ENCODE results near the gene PHKG2.
A peak's percentile ranks its signal among the peaks of the same experiment; 100 is the strongest.

PHKG2 gene

GRCh38 chr16:30773826-30774225 is 25.6 kb downstream of the PHKG2 start:
- H3K4me3 ChIP-seq (replicated peaks in 1 of 2; ENCODE audit: low read depth in 2 of 2, low read length in 2 of 2), result no peak overlapping the region
- no peak for DNase-seq (ENCODE audit: low read depth in 2 of 2)
- TF ChIP-seq CTCF (IDR thresholded peaks at IDR 0.05; ENCODE audit: low read depth, low read length), result no peak

GRCh38 chr16:30774367-30775130 is 26.3 kb downstream of the PHKG2 start:
- no peak for TF ChIP-seq CTCF (IDR thresholded peaks at IDR 0.05; ENCODE audit: low read depth, low read length)
- DNase-seq (ENCODE audit: low read depth in 2 of 2), result no peak
- H3K4me3 ChIP-seq (replicated peaks in 1 of 2; ENCODE audit: low read depth in 2 of 2, low read length in 2 of 2), result peak overlapping the region; percentile 63 to 65

DNA sequence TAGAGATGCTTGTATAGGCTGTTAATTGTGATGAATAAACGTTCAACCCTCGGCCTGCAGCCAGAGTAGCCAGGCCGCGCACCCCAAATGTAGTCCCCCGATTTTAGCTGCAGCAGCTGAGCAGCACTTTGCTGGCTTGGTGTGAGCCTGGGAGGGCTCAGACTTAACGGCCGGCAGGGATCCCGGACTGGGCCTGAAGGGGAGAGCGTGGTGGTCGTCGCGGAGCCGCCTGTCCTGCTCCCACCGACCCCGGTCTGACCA is 26.8 kb downstream of the PHKG2 start:
- no peak for TF ChIP-seq CTCF (IDR thresholded peaks at IDR 0.05; ENCODE audit: low read depth, low read length)
- H3K4me3 ChIP-seq (replicated peaks in 1 of 2; ENCODE audit: low read depth in 2 of 2, low read length in 2 of 2), result peak overlapping the region; percentile 63 to 65
- DNase-seq (ENCODE audit: low read depth in 2 of 2), result no peak

DNA sequence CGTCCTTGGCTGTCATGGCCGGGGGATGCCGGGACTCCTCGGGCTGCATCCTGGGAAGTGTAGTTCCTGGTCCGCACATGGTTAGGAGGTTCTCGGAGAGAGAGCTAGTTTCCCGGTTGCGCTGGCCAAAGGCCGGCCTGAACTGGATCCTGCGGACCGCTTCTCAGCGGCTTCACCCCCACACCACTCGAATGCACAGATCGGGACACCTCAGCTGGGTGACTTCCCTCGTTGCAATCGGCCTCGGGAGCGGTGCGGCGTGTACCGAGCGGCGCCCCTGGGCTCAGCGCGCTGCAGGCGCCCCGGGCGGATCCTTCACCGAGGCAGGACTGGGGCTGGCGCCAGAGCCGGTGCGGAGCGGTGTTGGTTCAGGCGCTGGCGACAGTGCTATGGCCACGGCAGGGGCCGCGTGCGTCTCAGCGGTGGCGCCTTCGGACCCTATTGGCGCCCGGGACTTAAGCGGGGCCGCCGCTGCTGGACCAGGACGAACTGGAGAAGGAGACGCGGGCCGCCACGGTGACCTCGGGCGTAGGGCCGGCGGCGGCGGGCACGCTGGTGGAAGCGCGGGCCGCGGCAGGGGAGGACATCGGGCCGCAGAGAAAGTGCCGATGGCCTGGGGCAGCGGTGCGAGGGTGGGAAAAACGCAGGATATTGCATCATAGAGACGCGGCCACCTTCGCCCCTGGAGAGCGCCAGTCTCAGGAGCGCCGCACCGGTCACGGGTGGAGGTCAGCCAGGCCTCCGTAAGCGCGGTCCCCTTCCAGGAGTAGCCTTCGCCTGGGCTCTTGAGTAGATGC is 27.4 kb downstream of the PHKG2 start:
- H3K4me3 ChIP-seq (replicated peaks in 1 of 2; ENCODE audit: low read depth in 2 of 2, low read length in 2 of 2), result peak overlapping the region; percentile 63 to 65
- peak; percentile 84 to 87 for DNase-seq (ENCODE audit: low read depth in 2 of 2)
- no peak for TF ChIP-seq CTCF (IDR thresholded peaks at IDR 0.05; ENCODE audit: low read depth, low read length)

GRCh38 chr16:30777591-30778297 is 29.5 kb downstream of the PHKG2 start:
- no peak for TF ChIP-seq CTCF (IDR thresholded peaks at IDR 0.05; ENCODE audit: low read depth, low read length)
- H3K4me3 ChIP-seq (replicated peaks in 1 of 2; ENCODE audit: low read depth in 2 of 2, low read length in 2 of 2), result no peak overlapping the region

GRCh38 chr16:30778549-30779244 is 30.5 kb downstream of the PHKG2 start:
- no peak for TF ChIP-seq CTCF (IDR thresholded peaks at IDR 0.05; ENCODE audit: low read depth, low read length)
- peak in 1 of 2 donors; percentile 42 for DNase-seq (ENCODE audit: low read depth in 2 of 2)
- no peak overlapping the region for H3K4me3 ChIP-seq (replicated peaks in 1 of 2; ENCODE audit: low read depth in 2 of 2, low read length in 2 of 2)

More at GRCh38 chr16:30777591-30778297, 29.5 kb downstream of the PHKG2 start:
- DNase-seq (ENCODE audit: low read depth in 2 of 2), result no peak

All from cardiac fibroblast (primary cell).